A549 (cell line): ENCODE results near the gene TXNDC17. TPM values are rescaled to one million over a fixed set of nuclear protein-coding genes. Genes with fewer than 3 reads are reported as not detected.
A peak's percentile ranks its signal among the peaks of the same experiment; 100 is the strongest.

Source experiments
- ATAC-seq, 2 experiments: fragments of 200-7000 bp in 1 of 2; fragments of >200 bp in 1 of 2; cut with Nextera tagmentation in 1 of 2; cut with Tn5 transposase in 1 of 2; 3 replicates each; pipeline versions ENCODE4 v1.8.0 to v1.9.1; 2018 to 2020; ENCODE audit warnings: mild to moderate bottlenecking in 1 of 2, moderate library complexity in 1 of 2
- CTCF ChIA-PET: fragments of 300-600 bp; sonication (Branson Sonifier 250); formaldehyde crosslinking; extraction: SDS; loops from one replicate; lab custom pipeline; 2021; ENCODE audit warnings: antibody characterized with exemption, inconsistent platforms; lab: Yijun Ruan, JAX
- POLR2A ChIA-PET: fragments of 350-600 bp; formaldehyde crosslinking; extraction: SDS; loops from one replicate; lab custom pipeline; 2021; ENCODE audit warnings: antibody characterized with exemption, inconsistent platforms; lab: Yijun Ruan, JAX
- DNase-seq, 2 experiments: peaks; one replicate each; pipeline versions ENCODE4 v3.0.0 to v3.0.0-alpha.2; 2011 to 2016; ENCODE audit warnings: low read depth in 1 of 2, low spot score in 1 of 2
- FAIRE-seq: peaks from 2 replicates; lab custom pipeline; 2011; peaks lifted over from hg19 to GRCh38; lab: Jason Lieb, UNC
- H3K27ac ChIP-seq, 2 experiments: fragments of >200 bp; sonication (Bioruptor Twin); formaldehyde crosslinking; 3 replicates each; pipeline ENCODE4 v1.5.1; 2016 to 2017
- H3K4me1 ChIP-seq: fragments of >200 bp; sonication (Bioruptor Twin); formaldehyde crosslinking; 3 replicates; pipeline ENCODE4 v1.6.1; 2016
- H3K4me2 ChIP-seq: fragments of >200 bp; sonication (Bioruptor Twin); formaldehyde crosslinking; 3 replicates; pipeline ENCODE4 v1.6.1; 2016
- H3K4me3 ChIP-seq: fragments of >200 bp; sonication (Bioruptor Twin); formaldehyde crosslinking; 3 replicates; pipeline ENCODE4 v1.5.1; 2016
- H3K9me3 ChIP-seq: fragments of >200 bp; sonication (Bioruptor Twin); formaldehyde crosslinking; 3 replicates; pipeline ENCODE4 v1.6.1; 2016
- BCL3 ChIP-seq: fragments of >200 bp; sonication (Bioruptor Twin); formaldehyde crosslinking; IDR thresholded peaks from 3 replicates; pipeline ENCODE4 v1.6.1; 2016
- BHLHE40 ChIP-seq: IDR thresholded peaks from 2 replicates; pipeline ENCODE4 v1.6.1; 2012; ENCODE audit warnings: low read depth, low read length, inconsistent platforms
- CTCF ChIP-seq: fragments of >200 bp; sonication (Bioruptor Twin); formaldehyde crosslinking; IDR thresholded peaks from 3 replicates; pipeline ENCODE4 v1.5.1; 2016
- EHF ChIP-seq: fragments of 250-450 bp; sonication (Bioruptor Pico); IDR thresholded peaks from 2 replicates; pipeline ENCODE4 v1.5.0; 2020; ENCODE audit warnings: mild to moderate bottlenecking
- EP300 ChIP-seq, 2 experiments: fragments of >200 bp; sonication (Bioruptor Twin); formaldehyde crosslinking; IDR thresholded peaks; 2 replicates in 1 of 2; 3 replicates in 1 of 2; pipeline ENCODE4 v1.6.1; 2016 to 2017
- HEYL ChIP-seq: fragments of 250-450 bp; sonication (Bioruptor Pico); IDR thresholded peaks from 2 replicates; pipeline ENCODE4 v1.8.0; 2021; ENCODE audit warnings: mild to moderate bottlenecking, moderate library complexity
- HOXB5 ChIP-seq: fragments of 250-450 bp; sonication (Bioruptor Pico); IDR thresholded peaks from 2 replicates; pipeline ENCODE4 v1.5.0; 2020; ENCODE audit warnings: mild to moderate bottlenecking, moderate library complexity
- JUN ChIP-seq, 2 experiments: fragments of >200 bp; sonication (Bioruptor Twin); formaldehyde crosslinking; IDR thresholded peaks; 2 replicates in 1 of 2; 3 replicates in 1 of 2; pipeline ENCODE4 v1.6.1; 2016 to 2017
- JUNB ChIP-seq: fragments of >200 bp; sonication (Bioruptor Twin); formaldehyde crosslinking; IDR thresholded peaks from 2 replicates; pipeline ENCODE4 v1.6.1; 2016
- KDM1A ChIP-seq: fragments of 200-600 bp; sonication (generic); IDR thresholded peaks from 2 replicates; pipeline ENCODE4 v1.6.1; 2016; ENCODE audit warnings: low read depth, mild to moderate bottlenecking
- MAFK ChIP-seq: fragments of 450-650 bp; IDR thresholded peaks from 2 replicates; pipeline ENCODE4 v1.6.1; 2014; ENCODE audit not compliant: partially characterized antibody
- NFE2L2 ChIP-seq: fragments of 150-350 bp; conservative IDR thresholded peaks from 2 replicates; pipeline ENCODE4 v1.6.1; 2014; ENCODE audit warnings: low read length
- PHF8 ChIP-seq: fragments of 200-600 bp; sonication (generic); IDR thresholded peaks from 2 replicates; pipeline ENCODE4 v1.6.1; 2016; ENCODE audit warnings: low read depth, mild to moderate bottlenecking, antibody characterized with exemption, moderate library complexity, borderline replicate concordance
- RAD21 ChIP-seq, 2 experiments: fragments of >200 bp in 1 of 2; sonication (Bioruptor Twin) in 1 of 2; formaldehyde crosslinking in 1 of 2; IDR thresholded peaks in 1 of 2; conservative IDR thresholded peaks in 1 of 2; 2 replicates in 1 of 2; 3 replicates in 1 of 2; pipeline ENCODE4 v1.6.1; 2012 to 2018; ENCODE audit warnings: inconsistent platforms in 1 of 2
- RARB ChIP-seq: fragments of 250-450 bp; sonication (Bioruptor Pico); IDR thresholded peaks from 2 replicates; pipeline ENCODE4 v1.8.0; 2021; ENCODE audit warnings: mild to moderate bottlenecking, moderate library complexity
- RFX5 ChIP-seq: fragments of 450-650 bp; IDR thresholded peaks from 2 replicates; pipeline ENCODE4 v1.7.1; 2014; ENCODE audit warnings: antibody characterized with exemption, mild to moderate bottlenecking, moderate library complexity
- SMC3 ChIP-seq: fragments of >200 bp; sonication (Bioruptor Twin); formaldehyde crosslinking; IDR thresholded peaks from 3 replicates; pipeline ENCODE4 v1.6.1; 2018; ENCODE audit warnings: inconsistent platforms
- TP53 ChIP-seq: fragments of 250-450 bp; sonication (Bioruptor Pico); IDR thresholded peaks from 2 replicates; pipeline ENCODE4 v1.5.0; 2021; ENCODE audit warnings: mild to moderate bottlenecking, moderate library complexity
- USF2 ChIP-seq: fragments of 450-650 bp; IDR thresholded peaks from 2 replicates; pipeline ENCODE4 v1.6.1; 2014; ENCODE audit warnings: antibody characterized with exemption
- ZFP36 ChIP-seq: fragments of 450-650 bp; IDR thresholded peaks from 2 replicates; pipeline ENCODE4 v1.6.1; 2014; ENCODE audit warnings: borderline replicate concordance; ENCODE audit not compliant: partially characterized antibody
- ZNF302 ChIP-seq: fragments of 250-450 bp; sonication (Bioruptor Pico); IDR thresholded peaks from 2 replicates; pipeline ENCODE4 v1.9.0; 2021; ENCODE audit warnings: inconsistent platforms, mild to moderate bottlenecking, moderate library complexity
- WGBS: methylation state at CpG from one replicate; pipeline ENCODE4 v1.1.6; 2017; ENCODE audit errors: missing lambda C conversion rate; 5-methylcytosine and 5-hydroxymethylcytosine counted together
- polyA plus RNA-seq, 4 experiments: library from polyadenylated mRNA; depleted of rRNA in 3 of 4; stranded (reverse); fragments of >200 nt; fragmentation: RNase III in 1 of 4; extraction: RNeasy Plus Mini Kit Qiagen cat#74134 plus additional on column Dnase treatment in 1 of 4; gene quantifications; 2 replicates in 3 of 4; 3 replicates in 1 of 4; pipeline ENCODE4 v1.2.3, GENCODE V29; 2011 to 2017
- TF ChIP-seq, protein P1 (sequence below): fragments of 250-450 bp; sonication (Bioruptor Pico); IDR thresholded peaks from 2 replicates; pipeline ENCODE4 v1.5.0; 2021; ENCODE audit warnings: mild to moderate bottlenecking, moderate library complexity, borderline replicate concordance

TXNDC17 gene
- polyA plus RNA-seq, 2 of the 4 experiments (the other 2 are of a cell fraction) = 572 to 621 TPM

GRCh38 chr17:6666077-6666521 is 25.2 kb downstream of the TXNDC17 start:
- FAIRE-seq (peak; percentile 97), ATAC-seq (peak; percentile 87 to 94), DNase-seq (peak; percentile 86 to 90)
- peaks cover 4% of the 10 kb centered on the region; the same call in 1 of the 3 replicates for H3K4me1 ChIP-seq
- no peaks in the 10 kb centered on the region for H3K9me3 ChIP-seq
- WGBS = 13% methylated on average over 9 of the region's 9 CpGs
- TF ChIP-seq CTCF (peak; percentile 97), SMC3 (peak; percentile 92), HEYL (CRISPR knock-in tag) (no peak), PHF8 (no peak), ZFP36 (no peak), USF2 (no peak), RAD21 (conservative IDR thresholded peaks at IDR 0.05 in 1 of 2, IDR thresholded peaks at IDR 0.05 in 1 of 2) (peak; percentile 97 to 99)
- ChIA-PET CTCF (interaction anchor here (0.6 to 17.8 kb wide), 80 partner anchors 7 to 575 kb away, joined by 3 to 293 read pairs (median 4); partner anchors contain the start of genes BCL6B, C17orf100, MED31 and RNASEK), POLR2A (interaction anchor here (1.0 kb wide), 1 partner anchor 370 kb away, joined by 3 read pairs; the partner anchor contains the start of gene SLC16A13)
- no peak overlapping the region for H3K4me2 ChIP-seq
- H3K4me3 ChIP-seq = no peak overlapping the region
- no peak overlapping the region for H3K27ac ChIP-seq

DNA sequence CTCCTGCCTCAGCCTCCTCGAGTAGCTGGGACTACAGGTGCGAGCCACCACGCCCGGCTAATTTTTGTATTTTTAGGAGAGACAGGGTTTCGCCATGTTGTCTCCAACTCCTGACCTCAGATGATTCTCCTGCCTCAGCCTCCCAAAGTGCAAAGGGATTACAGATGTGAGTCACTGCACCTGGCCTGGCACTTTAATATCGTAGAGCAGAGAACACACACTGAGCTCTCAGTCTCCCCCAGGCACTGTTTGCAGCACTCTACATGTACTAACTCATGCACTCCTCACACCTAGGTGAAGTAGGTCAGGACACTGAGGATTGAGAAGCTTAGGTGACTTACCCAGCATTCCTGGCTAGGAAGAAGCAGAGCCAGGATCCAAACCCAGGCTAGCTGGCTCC is 25.7 kb downstream of the TXNDC17 start:
- ChIA-PET CTCF (interaction anchor here (0.6 to 17.8 kb wide), 78 partner anchors 7 to 575 kb away, joined by 3 to 293 read pairs (median 5); partner anchors contain the start of genes BCL6B, C17orf100, MED31 and RNASEK), POLR2A (interaction anchor here (1.0 kb wide), 1 partner anchor 369 kb away, joined by 3 read pairs; the partner anchor contains the start of gene SLC16A13)
- ATAC-seq = peak in 1 of 2 experiments; percentile 15; a peak in 1 of 6 replicates
- no peak overlapping the region for H3K4me2 ChIP-seq
- H3K27ac ChIP-seq = no peak overlapping the region
- peaks cover 4% of the 10 kb centered on the region; the same call in 1 of the 3 replicates for H3K4me1 ChIP-seq
- FAIRE-seq = no peak
- no peak overlapping the region for H3K4me3 ChIP-seq
- TF ChIP-seq HEYL (CRISPR knock-in tag) (no peak), ZFP36 (no peak), BHLHE40 (no peak)
- no peak for DNase-seq
- no peaks in the 10 kb centered on the region for H3K9me3 ChIP-seq
- WGBS = 79% methylated on average over 6 of the region's 6 CpGs

GRCh38 chr17:6667516-6667915 is 26.7 kb downstream of the TXNDC17 start:
- no peak overlapping the region for H3K4me2 ChIP-seq
- DNase-seq (no peak), FAIRE-seq (no peak), ATAC-seq (no peak)
- WGBS = 30% methylated on average over 6 of the region's 6 CpGs
- no peaks in the 10 kb centered on the region for H3K9me3 ChIP-seq
- POLR2A ChIA-PET = no interaction called here
- H3K4me1 ChIP-seq = peaks cover 4% of the 10 kb centered on the region; the same call in 1 of the 3 replicates
- H3K4me3 ChIP-seq = no peak overlapping the region
- no peak for TF ChIP-seq RFX5
- TF ChIP-seq JUNB = no peak
- no peak for TF ChIP-seq RARB (CRISPR knock-in tag)
- no peak overlapping the region for H3K27ac ChIP-seq
- CTCF ChIA-PET = interaction anchor here (0.6 to 17.8 kb wide), 22 partner anchors 10 to 604 kb away, joined by 3 to 293 read pairs (median 11); partner anchors contain the start of genes ALOX12, BCL6B, RNASEK and SLC13A5

GRCh38 chr17:6668219-6668618 is 27.4 kb downstream of the TXNDC17 start:
- no peak for FAIRE-seq
- Histone ChIP-seq H3K4me1 (peaks cover 4% of the 10 kb centered on the region; the same call in 1 of the 3 replicates), H3K4me3 (no peak overlapping the region), H3K9me3 (no peaks in the 10 kb centered on the region), H3K4me2 (no peak overlapping the region), H3K27ac (no peak overlapping the region)
- no peak for DNase-seq
- CTCF ChIA-PET = interaction anchor here (0.9 to 17.8 kb wide), 10 partner anchors 9 to 377 kb away, joined by 3 to 293 read pairs (median 18); partner anchors contain the start of genes BCL6B and RNASEK
- ATAC-seq = no peak
- 87% methylated on average over 17 of the region's 17 CpGs for WGBS
- POLR2A ChIA-PET = no interaction called here
- TF ChIP-seq TP53 (CRISPR knock-in tag) (no peak), MAFK (no peak), KDM1A (no peak), NFE2L2 (no peak), ZNF302 (CRISPR knock-in tag) (no peak), BCL3 (no peak), JUN (IDR thresholded peaks at IDR 0.05) (no peak), USF2 (no peak), EP300 (IDR thresholded peaks at IDR 0.05) (no peak), EHF (no peak), HOXB5 (CRISPR knock-in tag) (no peak), PHF8 (no peak)
- TF ChIP-seq, protein P1, sequence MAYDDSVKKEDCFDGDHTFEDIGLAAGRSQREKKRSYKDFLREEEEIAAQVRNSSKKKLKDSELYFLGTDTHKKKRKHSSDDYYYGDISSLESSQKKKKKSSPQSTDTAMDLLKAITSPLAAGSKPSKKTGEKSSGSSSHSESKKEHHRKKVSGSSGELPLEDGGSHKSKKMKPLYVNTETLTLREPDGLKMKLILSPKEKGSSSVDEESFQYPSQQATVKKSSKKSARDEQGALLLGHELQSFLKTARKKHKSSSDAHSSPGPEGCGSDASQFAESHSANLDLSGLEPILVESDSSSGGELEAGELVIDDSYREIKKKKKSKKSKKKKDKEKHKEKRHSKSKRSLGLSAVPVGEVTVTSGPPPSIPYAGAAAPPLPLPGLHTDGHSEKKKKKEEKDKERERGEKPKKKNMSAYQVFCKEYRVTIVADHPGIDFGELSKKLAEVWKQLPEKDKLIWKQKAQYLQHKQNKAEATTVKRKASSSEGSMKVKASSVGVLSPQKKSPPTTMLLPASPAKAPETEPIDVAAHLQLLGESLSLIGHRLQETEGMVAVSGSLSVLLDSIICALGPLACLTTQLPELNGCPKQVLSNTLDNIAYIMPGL = no peak
